ENCODE measurements around the gene GLDC.

DNA sequence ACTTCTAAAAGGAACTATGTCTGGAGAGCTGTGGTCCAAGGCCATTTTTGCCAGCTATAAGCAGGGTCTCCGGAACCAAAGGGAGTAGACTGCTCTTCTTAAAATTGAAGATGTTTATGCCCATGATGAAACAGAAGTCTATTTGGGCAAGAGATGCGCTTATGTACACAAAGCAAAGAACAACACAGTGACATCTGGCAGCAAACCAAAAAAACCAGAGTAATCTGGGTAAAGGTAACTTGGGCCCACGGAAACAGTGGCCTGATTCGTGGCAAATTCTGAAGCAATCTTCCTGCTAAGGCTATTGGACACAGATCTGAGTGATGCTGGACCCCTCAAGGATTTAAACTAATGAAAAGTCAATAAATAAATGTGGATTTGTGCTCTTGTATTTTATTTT is 29.7 kb upstream of the GLDC start:
- TF ChIP-seq, protein P1, sequence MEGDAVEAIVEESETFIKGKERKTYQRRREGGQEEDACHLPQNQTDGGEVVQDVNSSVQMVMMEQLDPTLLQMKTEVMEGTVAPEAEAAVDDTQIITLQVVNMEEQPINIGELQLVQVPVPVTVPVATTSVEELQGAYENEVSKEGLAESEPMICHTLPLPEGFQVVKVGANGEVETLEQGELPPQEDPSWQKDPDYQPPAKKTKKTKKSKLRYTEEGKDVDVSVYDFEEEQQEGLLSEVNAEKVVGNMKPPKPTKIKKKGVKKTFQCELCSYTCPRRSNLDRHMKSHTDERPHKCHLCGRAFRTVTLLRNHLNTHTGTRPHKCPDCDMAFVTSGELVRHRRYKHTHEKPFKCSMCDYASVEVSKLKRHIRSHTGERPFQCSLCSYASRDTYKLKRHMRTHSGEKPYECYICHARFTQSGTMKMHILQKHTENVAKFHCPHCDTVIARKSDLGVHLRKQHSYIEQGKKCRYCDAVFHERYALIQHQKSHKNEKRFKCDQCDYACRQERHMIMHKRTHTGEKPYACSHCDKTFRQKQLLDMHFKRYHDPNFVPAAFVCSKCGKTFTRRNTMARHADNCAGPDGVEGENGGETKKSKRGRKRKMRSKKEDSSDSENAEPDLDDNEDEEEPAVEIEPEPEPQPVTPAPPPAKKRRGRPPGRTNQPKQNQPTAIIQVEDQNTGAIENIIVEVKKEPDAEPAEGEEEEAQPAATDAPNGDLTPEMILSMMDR (IDR thresholded peaks at IDR 0.05; ENCODE audit: low read depth, low read length): no peak
- TF ChIP-seq MYC (IDR thresholded peaks at IDR 0.05; ENCODE audit: low read depth, low read length) (no peak), POLR2A (IDR thresholded peaks at IDR 0.05; ENCODE audit: extremely low read depth, insufficient read length) (no peak)
